H9 (cell line): ENCODE results near the gene PFKP. TPM values are rescaled to one million over a fixed set of nuclear protein-coding genes. Genes with fewer than 3 reads are reported as not detected.
A peak's percentile ranks its signal among the peaks of the same experiment; 100 is the strongest.

Experiments used
- DNase-seq: peaks from one replicate; pipeline ENCODE4 v3.0.0-alpha.2; 2017
- H2AFZ ChIP-seq: one replicate; pipeline ENCODE4 v1.6.1; 2013; ENCODE audit warnings: mild to moderate bottlenecking, low read length, control low read depth, moderate library complexity
- H2AK5ac ChIP-seq: 2 replicates; pipeline ENCODE4 v1.6.1; 2013; ENCODE audit warnings: low read length, control low read depth, mixed read lengths; ENCODE audit not compliant: insufficient read length
- H2BK120ac ChIP-seq: one replicate; pipeline ENCODE4 v1.6.1; 2013; ENCODE audit warnings: low read depth, mild to moderate bottlenecking, low read length, control low read depth, inconsistent platforms; ENCODE audit not compliant: poor library complexity, severe bottlenecking
- H2BK12ac ChIP-seq: 2 replicates; pipeline ENCODE4 v1.6.1; 2013; ENCODE audit warnings: low read length, control low read depth, mixed read lengths, low read depth; ENCODE audit not compliant: insufficient read length
- H2BK15ac ChIP-seq: 2 replicates; pipeline ENCODE4 v1.6.1; 2013; ENCODE audit warnings: low read depth, low read length, control low read depth
- H2BK20ac ChIP-seq: one replicate; pipeline ENCODE4 v1.6.1; 2013; ENCODE audit warnings: low read depth, mild to moderate bottlenecking, low read length, control low read depth, inconsistent platforms; ENCODE audit not compliant: poor library complexity, severe bottlenecking
- H2BK5ac ChIP-seq: 2 replicates; pipeline ENCODE4 v1.6.1; 2013; ENCODE audit warnings: low read length, control low read depth, mixed read lengths; ENCODE audit not compliant: insufficient read length
- H3K14ac ChIP-seq: 2 replicates; pipeline ENCODE4 v1.6.1; 2013; ENCODE audit warnings: low read length, control low read depth; ENCODE audit not compliant: insufficient read depth
- H3K18ac ChIP-seq: 2 replicates; pipeline ENCODE4 v1.6.1; 2013; ENCODE audit warnings: low read depth, mild to moderate bottlenecking, mixed read lengths, low read length, control low read depth; ENCODE audit not compliant: insufficient read length
- H3K23ac ChIP-seq: 2 replicates; pipeline ENCODE4 v1.6.1; 2013; ENCODE audit warnings: low read length, control low read depth, mixed read lengths, low read depth; ENCODE audit not compliant: insufficient read length
- H3K23me2 ChIP-seq: 2 replicates; pipeline ENCODE4 v1.6.1; 2013; ENCODE audit warnings: low read depth, mild to moderate bottlenecking, mixed read lengths, low read length, control low read depth; ENCODE audit not compliant: insufficient read length, poor library complexity, severe bottlenecking
- H3K27ac ChIP-seq: 2 replicates; pipeline ENCODE4 v1.5.1; 2013; ENCODE audit warnings: low read length, control low read depth, mixed read lengths, low read depth; ENCODE audit not compliant: insufficient read length
- H3K27me3 ChIP-seq: 2 replicates; pipeline ENCODE4 v1.6.1; 2013; ENCODE audit warnings: low read length, control low read depth, inconsistent platforms; ENCODE audit not compliant: insufficient read depth
- H3K4ac ChIP-seq: 2 replicates; pipeline ENCODE4 v1.6.1; 2013; ENCODE audit warnings: low read depth, mild to moderate bottlenecking, control low read depth, inconsistent platforms, low read length, moderate library complexity
- H3K4me1 ChIP-seq: 2 replicates; pipeline ENCODE4 v1.6.1; 2013; ENCODE audit warnings: low read length, control low read depth, inconsistent platforms; ENCODE audit not compliant: insufficient read depth
- H3K4me2 ChIP-seq: 2 replicates; pipeline ENCODE4 v1.6.1; 2013; ENCODE audit warnings: low read length, control low read depth, mixed read lengths; ENCODE audit not compliant: insufficient read length, insufficient read depth
- H3K56ac ChIP-seq: 2 replicates; pipeline ENCODE4 v1.6.1; 2013; ENCODE audit warnings: low read depth, mild to moderate bottlenecking, mixed read lengths, low read length, control low read depth; ENCODE audit not compliant: insufficient read length
- H3K79me1 ChIP-seq: 2 replicates; pipeline ENCODE4 v1.6.1; 2013; ENCODE audit warnings: low read depth, mild to moderate bottlenecking, moderate library complexity, low read length, control low read depth, inconsistent platforms; ENCODE audit not compliant: insufficient read depth, poor library complexity, severe bottlenecking
- H3K79me2 ChIP-seq: 2 replicates; pipeline ENCODE4 v1.6.1; 2013; ENCODE audit warnings: low read length, control low read depth, inconsistent platforms; ENCODE audit not compliant: insufficient read depth
- H3K9ac ChIP-seq: 2 replicates; pipeline ENCODE4 v1.6.1; 2013; ENCODE audit warnings: low read length, control low read depth, mixed read lengths; ENCODE audit not compliant: insufficient read length; ENCODE audit errors: extremely low read depth
- H3K9me3 ChIP-seq: one replicate; pipeline ENCODE4 v1.6.1; 2013; ENCODE audit warnings: low read depth, low read length, inconsistent platforms; ENCODE audit not compliant: control insufficient read depth
- H3T11ph ChIP-seq: one replicate; pipeline ENCODE4 v1.6.1; 2013; ENCODE audit warnings: mild to moderate bottlenecking, low read length, control low read depth, inconsistent platforms
- H4K20me1 ChIP-seq: one replicate; pipeline ENCODE4 v1.6.1; 2013; ENCODE audit not compliant: control insufficient read depth, insufficient read length, insufficient read depth
- H4K5ac ChIP-seq: 2 replicates; pipeline ENCODE4 v1.6.1; 2013; ENCODE audit warnings: low read depth, mild to moderate bottlenecking, mixed read lengths, low read length, control low read depth; ENCODE audit not compliant: insufficient read length
- H4K8ac ChIP-seq: replicated peaks from 2 replicates; pipeline ENCODE4 v1.6.1; 2013; ENCODE audit warnings: low read length, control low read depth, mixed read lengths, low read depth; ENCODE audit not compliant: insufficient read length
- H4K91ac ChIP-seq: 2 replicates; pipeline ENCODE4 v1.6.1; 2013; ENCODE audit warnings: low read depth, mild to moderate bottlenecking, moderate library complexity, mixed read lengths, low read length, control low read depth; ENCODE audit not compliant: insufficient read length
- H3K27ac Mint-ChIP-seq, 3 experiments: 2 replicates in 2 of 3; 3 replicates in 1 of 3; pipeline ENCODE4 v1.8.0; 2020 to 2021; ENCODE audit warnings: mixed read lengths in 3 of 3, mild to moderate bottlenecking in 1 of 3, moderate library complexity in 1 of 3
- H3K27me3 Mint-ChIP-seq: 2 replicates; pipeline ENCODE4 v1.8.0; 2021; ENCODE audit warnings: low read depth, mild to moderate bottlenecking, moderate library complexity, mixed read lengths
- H3K36me3 Mint-ChIP-seq, 3 experiments: 2 replicates in 2 of 3; 3 replicates in 1 of 3; pipeline ENCODE4 v1.8.0; 2020 to 2021; ENCODE audit warnings: low read depth in 3 of 3, mixed read lengths in 3 of 3; ENCODE audit not compliant: insufficient read depth in 1 of 3
- H3K4me1 Mint-ChIP-seq, 2 experiments: 2 replicates each; pipeline ENCODE4 v1.8.0; 2020; ENCODE audit warnings: mixed read lengths in 2 of 2
- H3K4me3 Mint-ChIP-seq, 2 experiments: 2 replicates in 1 of 2; 3 replicates in 1 of 2; pipeline ENCODE4 v1.8.0; 2020 to 2021; ENCODE audit warnings: mild to moderate bottlenecking in 2 of 2, mixed read lengths in 2 of 2, moderate library complexity in 1 of 2
- H3K9me3 Mint-ChIP-seq, 2 experiments: 2 replicates in 1 of 2; 3 replicates in 1 of 2; pipeline ENCODE4 v1.8.0; 2020; ENCODE audit warnings: mild to moderate bottlenecking in 2 of 2, mixed read lengths in 2 of 2, moderate library complexity in 1 of 2
- CTCF ChIP-seq: fragments of 200-600 bp; sonication (generic); conservative IDR thresholded peaks from 3 replicates; pipeline ENCODE4 v1.8.0; 2021; ENCODE audit warnings: antibody characterized with exemption, mild to moderate bottlenecking
- WGBS: extraction: QIAGEN DNeasy Blood & Tissue Kit; methylation state at CpG from one replicate; pipeline ENCODE4 v1.1.7; 2013; ENCODE audit warnings: missing lambda C conversion rate, low lambda C conversion rate, mixed read lengths; ENCODE audit not compliant: insufficient read length; ENCODE audit errors: extremely low coverage; 5-methylcytosine and 5-hydroxymethylcytosine counted together
- total RNA-seq: library from RNA; stranded (reverse); gene quantifications from 2 replicates; pipeline ENCODE4 v1.2.1, GENCODE V29; 2021

PFKP gene
- total RNA-seq, 1 experiment from 2014 or later = 145 TPM

DNA sequence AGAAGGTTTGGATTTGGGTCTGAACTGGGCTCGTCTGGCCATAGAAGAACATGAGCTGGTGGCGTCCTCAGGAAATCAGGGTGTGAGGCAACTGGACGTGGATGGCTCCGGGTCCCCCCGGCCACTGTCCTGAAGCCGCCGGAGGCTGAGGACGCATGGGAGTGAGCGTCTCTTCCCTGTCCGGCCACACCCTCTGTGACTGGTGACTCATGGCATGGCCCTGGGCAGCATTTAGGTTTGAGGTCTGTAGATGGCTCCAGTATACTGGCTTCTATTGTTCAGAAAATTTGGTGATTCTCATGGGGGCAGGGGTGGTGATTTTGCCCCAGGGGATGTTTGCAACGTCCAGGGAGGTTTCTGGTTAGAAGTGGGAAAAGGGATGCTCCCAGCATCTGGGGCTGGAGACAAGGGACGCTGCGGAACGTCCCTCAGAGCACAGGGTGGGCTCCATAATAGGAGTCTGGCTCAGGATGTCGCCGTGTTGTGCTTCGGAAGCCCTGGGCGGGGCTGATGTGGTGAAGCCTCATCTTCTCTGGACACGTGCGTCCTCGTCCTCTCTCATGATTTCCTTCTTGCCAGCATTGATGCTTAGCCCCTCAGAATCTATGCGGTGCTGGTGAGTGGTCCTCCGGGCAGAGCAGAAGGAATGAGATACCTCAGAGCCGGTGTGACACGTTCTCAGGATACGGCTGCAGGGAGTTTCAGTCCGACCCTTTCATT is 55.3 kb downstream of the PFKP start:
- Histone ChIP-seq H3K4me1 (no peaks in the 10 kb centered on the region), H2AFZ (no peak overlapping the region), H3K9ac (no peak overlapping the region), H3K14ac (no peak overlapping the region), H4K8ac (no peak overlapping the region), H3K27ac (no peak overlapping the region), H2BK12ac (no peak overlapping the region), H4K5ac (no peak overlapping the region), H2BK20ac (no peak overlapping the region), H2AK5ac (no peak overlapping the region), H4K91ac (no peak overlapping the region), H4K20me1 (no peaks in the 10 kb centered on the region), H2BK15ac (no peak overlapping the region), H3K23ac (no peak overlapping the region), H3K9me3 (no peaks in the 10 kb centered on the region), H3K4ac (no peak overlapping the region), H2BK120ac (no peak overlapping the region), H3T11ph (no peak overlapping the region), H3K79me2 (no peaks in the 10 kb centered on the region), H3K18ac (no peak overlapping the region), H3K4me2 (no peak overlapping the region), H3K79me1 (no peaks in the 10 kb centered on the region), H3K27me3 (no peaks in the 10 kb centered on the region), H2BK5ac (no peak overlapping the region), H3K56ac (no peak overlapping the region), H3K23me2 (no peaks in the 10 kb centered on the region)
- no peaks in the 10 kb centered on the region for H3K27me3 Mint-ChIP-seq
- peaks cover 34 to 81% (median 74%) of the 10 kb centered on the region in 3 experiments; a peak in 6 of 7 replicates for H3K36me3 Mint-ChIP-seq
- no peak for DNase-seq
- peak overlapping the region in 2 of 3 experiments; percentile 73 to 87; a peak in 3 of 7 replicates for H3K27ac Mint-ChIP-seq
- H3K4me3 Mint-ChIP-seq = no peak overlapping the region
- no CpG with 5 or more reads among the region's 27 CpGs for WGBS
- TF ChIP-seq CTCF = no peak
- no peaks in the 10 kb centered on the region for H3K4me1 Mint-ChIP-seq
- no peaks in the 10 kb centered on the region for H3K9me3 Mint-ChIP-seq
